ENCODE results near the gene NOS3. TPM values are rescaled to one million over a fixed set of nuclear protein-coding genes. Genes with fewer than 3 reads are reported as not detected.

Gene NOS3
- total and polyA plus RNA-seq, 2 donors (not counting 3 experiments of a cell fraction or from before 2014, with no cell fraction given): 82.8 to 95.1 TPM

DNA sequence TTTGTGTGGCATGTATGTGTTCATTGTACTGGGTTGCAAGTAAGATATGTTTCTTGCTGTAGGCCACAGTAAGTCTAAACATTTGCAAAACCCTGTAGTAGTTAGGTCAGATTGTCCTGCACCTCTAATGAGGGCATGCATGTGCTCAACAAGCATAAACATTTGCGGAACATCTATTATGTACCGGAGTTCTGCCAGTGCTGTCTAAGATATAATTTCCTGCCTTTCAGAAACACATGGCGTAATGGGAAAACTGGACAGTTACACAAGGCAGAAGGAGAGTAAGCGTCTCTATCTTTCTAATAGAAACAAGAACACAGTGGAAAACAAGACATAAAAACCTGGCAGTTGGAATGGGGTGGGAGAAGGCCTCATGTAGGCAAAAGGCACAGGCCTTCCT is 40.2 kb downstream of the NOS3 start:
- Histone ChIP-seq H3K4me3 (replicated peaks in 1 of 3; ENCODE audit: insufficient read depth in 1 of 3, low read depth in 1 of 3, low read length in 3 of 3) (no peak overlapping the region), H3K4me1 (ENCODE audit: control insufficient read depth, extremely low read depth, insufficient read depth, low read length) (peaks cover 13% of the 10 kb centered on the region), H3K27me3 (ENCODE audit: control insufficient read depth in 2 of 2, insufficient read depth in 2 of 2, low read length in 2 of 2) (no peaks in the 10 kb centered on the region), H2AFZ (ENCODE audit: low read depth, low read length) (no peak overlapping the region), H3K9me1 (replicated peaks; ENCODE audit: control insufficient read depth, extremely low read depth, insufficient read depth, low read length) (no peaks in the 10 kb centered on the region), H3K27ac (ENCODE audit: insufficient read depth, low read depth, low read length) (no peak overlapping the region), H4K20me1 (replicated peaks; ENCODE audit: control insufficient read depth, extremely low read depth, insufficient read depth, low read length) (no peaks in the 10 kb centered on the region), H3K4me2 (ENCODE audit: insufficient read depth, low read length) (no peak overlapping the region), H3K9me3 (replicated peaks; ENCODE audit: control insufficient read depth, insufficient read depth, low read length) (no peaks in the 10 kb centered on the region), H3K79me2 (ENCODE audit: control insufficient read depth, insufficient read depth, low read length) (no peaks in the 10 kb centered on the region), H3K36me3 (ENCODE audit: control insufficient read depth in 2 of 2, extremely low read depth in 1 of 2, insufficient read depth in 2 of 2, low read length in 2 of 2) (peaks cover 0 to 13% of the 10 kb centered on the region in 2 experiments), H3K9ac (replicated peaks; ENCODE audit: extremely low read depth, insufficient read depth, low read length) (no peak overlapping the region)
- DNase-seq (ENCODE audit: low read depth, low spot score) (no peak), FAIRE-seq (no peak)
- intact Hi-C loops (cut with micrococcal nuclease): no loop called here
- ChIA-PET POLR2A (interaction anchor here (0.7 kb wide), 1 partner anchor 52 kb away, joined by 4 read pairs; no protein-coding TSS in a partner anchor), CTCF (no interaction called here)
- no peak for TF ChIP-seq MYC (IDR thresholded peaks at IDR 0.05; ENCODE audit: low read depth, low read length)
- TF ChIP-seq GATA2 (IDR thresholded peaks at IDR 0.05; ENCODE audit: insufficient read depth, insufficient read length, low read depth, low read length): no peak
- no peak for TF ChIP-seq FOS (IDR thresholded peaks at IDR 0.05; ENCODE audit: borderline replicate concordance, insufficient read depth, low read length)
- TF ChIP-seq EZH2 (IDR thresholded peaks at IDR 0.05; ENCODE audit: borderline replicate concordance, low read depth, low read length, severe bottlenecking): no peak
- TF ChIP-seq POLR2AphosphoS5 (IDR thresholded peaks at IDR 0.05; ENCODE audit: insufficient read depth, low read depth, low read length): no peak
- dilution Hi-C loops (cut with MboI; ENCODE audit: extremely low pct_ligation_motif_present, low sequenced_read_pairs): no loop called here
- BruUV-seq (replicated peaks): no TSS peak

DNA sequence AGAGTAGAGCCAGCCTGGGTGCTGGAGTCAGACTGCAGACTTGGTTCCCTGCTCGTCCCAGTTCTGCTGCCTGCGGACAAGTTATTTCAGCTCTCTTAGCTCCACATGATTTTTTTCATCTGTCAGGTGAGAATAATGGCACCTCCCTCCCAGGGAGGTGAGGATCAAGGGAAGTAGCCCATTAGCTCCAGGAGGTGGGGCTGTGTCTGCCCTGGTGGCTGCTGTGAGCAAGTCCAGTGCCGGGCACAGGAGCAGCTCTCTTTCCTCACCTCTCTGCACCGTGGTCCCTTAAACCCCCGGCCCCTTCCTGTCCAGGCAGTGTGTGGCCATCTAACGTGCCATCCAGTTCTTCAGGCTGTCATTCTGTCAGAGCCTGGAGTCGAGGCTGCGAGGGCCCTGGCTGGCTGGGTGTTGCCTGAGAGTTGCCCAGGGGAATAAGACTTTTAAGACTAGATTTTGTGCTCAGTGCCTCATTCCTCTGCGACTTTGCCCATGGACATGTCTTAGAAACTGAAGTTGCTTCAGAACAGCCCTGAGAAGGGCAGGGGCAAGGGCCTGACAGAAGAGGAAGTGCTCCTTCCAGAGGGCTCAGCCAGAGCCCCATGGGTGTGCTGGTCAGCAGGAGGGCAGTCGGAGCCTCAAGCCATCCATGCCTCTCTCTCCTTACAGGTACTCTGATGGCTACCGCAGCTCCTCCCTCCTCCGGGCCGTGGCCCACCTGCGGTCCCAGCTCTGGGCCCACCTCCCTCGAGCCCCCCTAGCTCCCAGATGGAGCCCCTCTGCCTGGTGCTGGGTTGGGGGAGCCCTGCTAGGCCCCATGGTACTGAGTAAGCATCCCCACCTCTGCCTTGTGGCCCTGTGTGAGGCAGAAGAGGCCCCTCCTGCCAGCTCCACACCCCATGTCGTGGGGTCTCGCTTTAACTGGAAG is 42.4 kb downstream of the NOS3 start:
- Histone ChIP-seq H3K4me3 (replicated peaks in 1 of 3; ENCODE audit: insufficient read depth in 1 of 3, low read depth in 1 of 3, low read length in 3 of 3) (no peak overlapping the region), H3K9me3 (replicated peaks; ENCODE audit: control insufficient read depth, insufficient read depth, low read length) (no peaks in the 10 kb centered on the region), H3K27me3 (ENCODE audit: control insufficient read depth in 2 of 2, insufficient read depth in 2 of 2, low read length in 2 of 2) (no peaks in the 10 kb centered on the region), H3K36me3 (ENCODE audit: control insufficient read depth in 2 of 2, extremely low read depth in 1 of 2, insufficient read depth in 2 of 2, low read length in 2 of 2) (peaks cover 0 to 17% of the 10 kb centered on the region in 2 experiments), H2AFZ (ENCODE audit: low read depth, low read length) (no peak overlapping the region), H3K4me2 (ENCODE audit: insufficient read depth, low read length) (no peak overlapping the region), H3K9ac (replicated peaks; ENCODE audit: extremely low read depth, insufficient read depth, low read length) (no peak overlapping the region), H3K9me1 (replicated peaks; ENCODE audit: control insufficient read depth, extremely low read depth, insufficient read depth, low read length) (no peaks in the 10 kb centered on the region), H3K79me2 (ENCODE audit: control insufficient read depth, insufficient read depth, low read length) (no peaks in the 10 kb centered on the region), H3K4me1 (ENCODE audit: control insufficient read depth, extremely low read depth, insufficient read depth, low read length) (peaks cover 10% of the 10 kb centered on the region), H3K27ac (ENCODE audit: insufficient read depth, low read depth, low read length) (no peak overlapping the region), H4K20me1 (replicated peaks; ENCODE audit: control insufficient read depth, extremely low read depth, insufficient read depth, low read length) (no peaks in the 10 kb centered on the region)
- dilution Hi-C loops (cut with MboI; ENCODE audit: extremely low pct_ligation_motif_present, low sequenced_read_pairs) (no loop called here), intact Hi-C loops (cut with micrococcal nuclease) (no loop called here)
- POLR2A ChIA-PET: no interaction called here
- no peak for DNase-seq (ENCODE audit: low read depth, low spot score)
- no peak for TF ChIP-seq FOS (IDR thresholded peaks at IDR 0.05; ENCODE audit: borderline replicate concordance, insufficient read depth, low read length)
- TF ChIP-seq POLR2AphosphoS5 (IDR thresholded peaks at IDR 0.05; ENCODE audit: insufficient read depth, low read depth, low read length): no peak
- no peak for TF ChIP-seq GATA2 (IDR thresholded peaks at IDR 0.05; ENCODE audit: insufficient read depth, insufficient read length, low read depth, low read length)
- TF ChIP-seq CTCF (IDR thresholded peaks at IDR 0.05; ENCODE audit: extremely low read depth in 1 of 2, insufficient read depth in 1 of 2, low read depth in 1 of 2, low read length in 2 of 2): no peak
- TF ChIP-seq EZH2 (IDR thresholded peaks at IDR 0.05; ENCODE audit: borderline replicate concordance, low read depth, low read length, severe bottlenecking): no peak
- TF ChIP-seq MAX (IDR thresholded peaks at IDR 0.05; ENCODE audit: insufficient read depth, insufficient read length): no peak
- no peak for TF ChIP-seq MYC (IDR thresholded peaks at IDR 0.05; ENCODE audit: low read depth, low read length)
- no peak for TF ChIP-seq JUN (IDR thresholded peaks at IDR 0.05; ENCODE audit: borderline replicate concordance, insufficient read depth, insufficient read length, low read depth)
- TF ChIP-seq POLR2A (IDR thresholded peaks at IDR 0.05; ENCODE audit: low read depth, low read length): no peak
- FAIRE-seq: no peak
- no TSS peak for BruUV-seq (replicated peaks)
- CTCF ChIA-PET: interaction anchor here (1.1 to 1.7 kb wide), 2 partner anchors 15 to 91 kb away, joined by 5 to 8 read pairs; no protein-coding TSS in a partner anchor
